Panc1 (cell line): Measurements from ENCODE around the gene P2RY12.

ENCODE experiments used
- POLR2AphosphoS5 ChIP-seq: IDR thresholded peaks from 2 replicates; pipeline ENCODE4 v1.6.1; 2012; ENCODE audit warnings: mild to moderate bottlenecking, low read depth, low read length, moderate library complexity
- TCF7L2 ChIP-seq: IDR thresholded peaks from 2 replicates; pipeline ENCODE4 v1.6.1; 2011; ENCODE audit warnings: mild to moderate bottlenecking, low read depth, low read length, inconsistent platforms
- TF ChIP-seq, protein P1 (sequence below): fragments of 450-650 bp; IDR thresholded peaks from 2 replicates; pipeline ENCODE4 v1.5.1; 2017; ENCODE audit warnings: mild to moderate bottlenecking
- TF ChIP-seq, protein P2 (sequence below), 2 experiments: IDR thresholded peaks; 2 replicates each; pipeline ENCODE4 v1.6.1; 2011 to 2012; ENCODE audit warnings: low read depth in 2 of 2, control low read depth in 1 of 2, low read length in 1 of 2, mild to moderate bottlenecking in 1 of 2, moderate library complexity in 1 of 2; ENCODE audit not compliant: insufficient read depth in 1 of 2

DNA sequence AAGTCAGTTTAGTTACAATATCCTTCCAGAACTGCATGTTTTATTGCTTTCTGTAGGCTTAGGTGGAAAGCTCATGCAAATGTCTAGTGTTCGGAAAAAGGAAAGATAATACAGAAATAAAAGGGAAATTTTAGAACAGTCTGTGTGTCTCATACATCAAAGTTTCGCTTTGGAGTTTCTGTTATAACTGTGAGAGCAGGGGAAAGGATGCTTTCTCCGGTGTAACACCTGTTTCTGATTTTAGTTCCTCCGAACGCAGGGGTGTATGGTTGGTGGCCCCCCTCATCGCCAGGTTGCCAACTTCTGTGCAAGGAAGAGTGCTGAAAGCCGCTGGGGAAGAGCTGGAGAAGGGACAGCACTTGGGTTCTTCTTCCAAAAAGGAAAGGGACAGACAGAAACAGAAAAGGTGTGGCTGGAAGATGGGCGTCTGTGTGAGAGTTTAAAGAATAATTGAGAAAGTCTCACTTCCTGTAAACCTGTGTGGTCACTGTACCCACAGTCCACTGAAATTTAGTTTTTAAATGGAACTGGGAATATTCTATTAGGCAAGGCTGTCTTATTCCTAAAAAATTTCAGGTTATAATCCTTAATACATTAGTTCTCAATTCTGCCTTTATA, 6.7 kb downstream of the P2RY12 start:
- TF ChIP-seq, protein P1, sequence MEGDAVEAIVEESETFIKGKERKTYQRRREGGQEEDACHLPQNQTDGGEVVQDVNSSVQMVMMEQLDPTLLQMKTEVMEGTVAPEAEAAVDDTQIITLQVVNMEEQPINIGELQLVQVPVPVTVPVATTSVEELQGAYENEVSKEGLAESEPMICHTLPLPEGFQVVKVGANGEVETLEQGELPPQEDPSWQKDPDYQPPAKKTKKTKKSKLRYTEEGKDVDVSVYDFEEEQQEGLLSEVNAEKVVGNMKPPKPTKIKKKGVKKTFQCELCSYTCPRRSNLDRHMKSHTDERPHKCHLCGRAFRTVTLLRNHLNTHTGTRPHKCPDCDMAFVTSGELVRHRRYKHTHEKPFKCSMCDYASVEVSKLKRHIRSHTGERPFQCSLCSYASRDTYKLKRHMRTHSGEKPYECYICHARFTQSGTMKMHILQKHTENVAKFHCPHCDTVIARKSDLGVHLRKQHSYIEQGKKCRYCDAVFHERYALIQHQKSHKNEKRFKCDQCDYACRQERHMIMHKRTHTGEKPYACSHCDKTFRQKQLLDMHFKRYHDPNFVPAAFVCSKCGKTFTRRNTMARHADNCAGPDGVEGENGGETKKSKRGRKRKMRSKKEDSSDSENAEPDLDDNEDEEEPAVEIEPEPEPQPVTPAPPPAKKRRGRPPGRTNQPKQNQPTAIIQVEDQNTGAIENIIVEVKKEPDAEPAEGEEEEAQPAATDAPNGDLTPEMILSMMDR = no peak
- TF ChIP-seq POLR2AphosphoS5 (no peak), TCF7L2 (no peak)
- TF ChIP-seq, protein P2, sequence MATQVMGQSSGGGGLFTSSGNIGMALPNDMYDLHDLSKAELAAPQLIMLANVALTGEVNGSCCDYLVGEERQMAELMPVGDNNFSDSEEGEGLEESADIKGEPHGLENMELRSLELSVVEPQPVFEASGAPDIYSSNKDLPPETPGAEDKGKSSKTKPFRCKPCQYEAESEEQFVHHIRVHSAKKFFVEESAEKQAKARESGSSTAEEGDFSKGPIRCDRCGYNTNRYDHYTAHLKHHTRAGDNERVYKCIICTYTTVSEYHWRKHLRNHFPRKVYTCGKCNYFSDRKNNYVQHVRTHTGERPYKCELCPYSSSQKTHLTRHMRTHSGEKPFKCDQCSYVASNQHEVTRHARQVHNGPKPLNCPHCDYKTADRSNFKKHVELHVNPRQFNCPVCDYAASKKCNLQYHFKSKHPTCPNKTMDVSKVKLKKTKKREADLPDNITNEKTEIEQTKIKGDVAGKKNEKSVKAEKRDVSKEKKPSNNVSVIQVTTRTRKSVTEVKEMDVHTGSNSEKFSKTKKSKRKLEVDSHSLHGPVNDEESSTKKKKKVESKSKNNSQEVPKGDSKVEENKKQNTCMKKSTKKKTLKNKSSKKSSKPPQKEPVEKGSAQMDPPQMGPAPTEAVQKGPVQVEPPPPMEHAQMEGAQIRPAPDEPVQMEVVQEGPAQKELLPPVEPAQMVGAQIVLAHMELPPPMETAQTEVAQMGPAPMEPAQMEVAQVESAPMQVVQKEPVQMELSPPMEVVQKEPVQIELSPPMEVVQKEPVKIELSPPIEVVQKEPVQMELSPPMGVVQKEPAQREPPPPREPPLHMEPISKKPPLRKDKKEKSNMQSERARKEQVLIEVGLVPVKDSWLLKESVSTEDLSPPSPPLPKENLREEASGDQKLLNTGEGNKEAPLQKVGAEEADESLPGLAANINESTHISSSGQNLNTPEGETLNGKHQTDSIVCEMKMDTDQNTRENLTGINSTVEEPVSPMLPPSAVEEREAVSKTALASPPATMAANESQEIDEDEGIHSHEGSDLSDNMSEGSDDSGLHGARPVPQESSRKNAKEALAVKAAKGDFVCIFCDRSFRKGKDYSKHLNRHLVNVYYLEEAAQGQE (IDR thresholded peaks at IDR 0.05; ENCODE audit: insufficient read depth in 1 of 2, low read depth in 2 of 2, low read length in 1 of 2) = no peak
